ENCODE results near the gene KAT7. TPM values are rescaled to one million over a fixed set of nuclear protein-coding genes. Genes with fewer than 3 reads are reported as not detected.
A peak's percentile ranks its signal among the peaks of the same experiment; 100 is the strongest.

Gene KAT7
- total RNA-seq, 2 experiments from 2014 or later = 178 to 187 TPM

DNA sequence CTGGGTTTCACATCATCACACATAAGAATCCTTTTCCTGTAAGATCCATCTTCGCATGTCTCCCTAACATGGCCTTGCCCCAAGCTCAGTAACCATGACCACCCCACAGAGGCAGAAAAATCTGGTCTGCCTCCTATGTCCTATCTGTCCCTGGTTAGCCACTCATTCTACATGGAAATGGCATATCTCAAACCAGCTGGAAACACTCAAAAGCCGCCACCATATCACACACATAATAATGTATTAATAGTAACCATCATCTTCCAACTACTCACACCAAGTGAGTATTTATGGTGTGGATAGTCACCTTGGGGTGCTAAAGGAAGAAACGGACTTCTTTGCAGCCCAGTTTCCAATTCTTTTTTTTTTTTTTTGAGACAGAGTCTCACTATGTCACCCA lies 36.0 kb upstream of the KAT7 start:
- Mint-ChIP-seq H3K27ac (peak overlapping the region; percentile 72), H3K9me3 (no peaks in the 10 kb centered on the region), H3K27me3 (no peaks in the 10 kb centered on the region), H3K36me3 (ENCODE audit: low read depth) (peaks cover 74% of the 10 kb centered on the region), H3K4me1 (ENCODE audit: low read depth) (peaks cover 84% of the 10 kb centered on the region), H3K4me3 (peak overlapping the region; percentile 39)
- ChIA-PET CTCF (interaction anchor here (0.8 to 1.0 kb wide), 4 partner anchors 10 to 183 kb away, joined by 3 to 4 read pairs (median 4); partner anchors contain the start of gene SLC35B1), POLR2A (interaction anchor here (0.9 to 6.9 kb wide), 3 partner anchors 8 to 44 kb away, joined by 6 to 218 read pairs (median 11); partner anchors contain the start of genes FAM117A and SLC35B1)
- TF ChIP-seq, protein P1, sequence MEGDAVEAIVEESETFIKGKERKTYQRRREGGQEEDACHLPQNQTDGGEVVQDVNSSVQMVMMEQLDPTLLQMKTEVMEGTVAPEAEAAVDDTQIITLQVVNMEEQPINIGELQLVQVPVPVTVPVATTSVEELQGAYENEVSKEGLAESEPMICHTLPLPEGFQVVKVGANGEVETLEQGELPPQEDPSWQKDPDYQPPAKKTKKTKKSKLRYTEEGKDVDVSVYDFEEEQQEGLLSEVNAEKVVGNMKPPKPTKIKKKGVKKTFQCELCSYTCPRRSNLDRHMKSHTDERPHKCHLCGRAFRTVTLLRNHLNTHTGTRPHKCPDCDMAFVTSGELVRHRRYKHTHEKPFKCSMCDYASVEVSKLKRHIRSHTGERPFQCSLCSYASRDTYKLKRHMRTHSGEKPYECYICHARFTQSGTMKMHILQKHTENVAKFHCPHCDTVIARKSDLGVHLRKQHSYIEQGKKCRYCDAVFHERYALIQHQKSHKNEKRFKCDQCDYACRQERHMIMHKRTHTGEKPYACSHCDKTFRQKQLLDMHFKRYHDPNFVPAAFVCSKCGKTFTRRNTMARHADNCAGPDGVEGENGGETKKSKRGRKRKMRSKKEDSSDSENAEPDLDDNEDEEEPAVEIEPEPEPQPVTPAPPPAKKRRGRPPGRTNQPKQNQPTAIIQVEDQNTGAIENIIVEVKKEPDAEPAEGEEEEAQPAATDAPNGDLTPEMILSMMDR (IDR thresholded peaks at IDR 0.05) = no peak
- intact Hi-C loops (cut with DNase I, micrococcal nuclease) = no loop called here
- Histone ChIP-seq H3K27me3 (ENCODE audit: control insufficient read depth in 1 of 2, insufficient read depth in 2 of 2, low read length in 2 of 2) (no peaks in the 10 kb centered on the region), H3K4me3 (ENCODE audit: low read length) (no peak overlapping the region), H3K9me3 (ENCODE audit: control insufficient read depth in 1 of 2, insufficient read depth in 1 of 2, low read length in 2 of 2) (no peaks in the 10 kb centered on the region), H3K4me1 (ENCODE audit: insufficient read depth, low read length) (peaks cover 92% of the 10 kb centered on the region), H3K36me3 (ENCODE audit: insufficient read depth, low read length) (peaks cover 31% of the 10 kb centered on the region), H3K27ac (ENCODE audit: low read depth in 1 of 2, low read length in 2 of 2) (peak overlapping the region in 1 of 2 donors; percentile 46)
- ATAC-seq (ENCODE audit: poor library complexity) = no peak
- no peak for DNase-seq

DNA sequence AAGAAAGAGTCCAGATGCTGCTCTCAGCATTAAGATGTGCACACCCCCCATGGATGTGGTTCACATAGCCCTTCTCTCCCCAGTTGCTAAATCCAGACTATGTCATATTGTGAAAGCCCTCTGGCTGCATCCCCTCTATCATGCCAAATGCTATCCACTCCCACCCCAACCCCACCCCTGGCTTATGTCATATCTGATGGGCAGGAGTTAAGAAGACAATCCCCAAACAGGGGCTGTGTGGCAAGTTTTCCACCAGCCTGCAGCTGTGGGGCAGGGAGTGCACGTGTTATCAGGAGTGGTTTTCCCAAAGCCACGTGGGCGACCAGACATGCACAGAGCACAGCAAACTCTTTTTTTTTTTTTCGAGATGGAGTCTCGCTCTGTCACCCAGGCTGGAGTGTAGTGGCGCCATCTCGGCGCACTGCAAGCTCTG lies 34.5 kb upstream of the KAT7 start:
- Histone ChIP-seq H3K27me3 (ENCODE audit: control insufficient read depth in 1 of 2, insufficient read depth in 2 of 2, low read length in 2 of 2) (no peaks in the 10 kb centered on the region), H3K27ac (ENCODE audit: low read depth in 1 of 2, low read length in 2 of 2) (peak overlapping the region in 1 of 2 donors; percentile 2), H3K36me3 (ENCODE audit: insufficient read depth, low read length) (peaks cover 42% of the 10 kb centered on the region), H3K4me3 (ENCODE audit: low read length) (no peak overlapping the region), H3K9me3 (ENCODE audit: control insufficient read depth in 1 of 2, insufficient read depth in 1 of 2, low read length in 2 of 2) (no peaks in the 10 kb centered on the region), H3K4me1 (ENCODE audit: insufficient read depth, low read length) (peaks cover 88% of the 10 kb centered on the region)
- ChIA-PET POLR2A (interaction anchor here (0.8 to 4.4 kb wide), 3 partner anchors 10 to 14 kb away, joined by 3 to 34 read pairs (median 11); no protein-coding TSS in a partner anchor), CTCF (no interaction called here)
- H3K4me1 Mint-ChIP-seq (ENCODE audit: low read depth) = peaks cover 81% of the 10 kb centered on the region
- DNase-seq (no peak), ATAC-seq (ENCODE audit: poor library complexity) (no peak)
- H3K4me3 Mint-ChIP-seq = no peak overlapping the region
- no peaks in the 10 kb centered on the region for H3K9me3 Mint-ChIP-seq
- peak overlapping the region; percentile 72 for H3K27ac Mint-ChIP-seq
- no peaks in the 10 kb centered on the region for H3K27me3 Mint-ChIP-seq
- H3K36me3 Mint-ChIP-seq (ENCODE audit: low read depth) = peaks cover 75% of the 10 kb centered on the region
- intact Hi-C loops (cut with DNase I, micrococcal nuclease) = no loop called here
- TF ChIP-seq, protein P1 (IDR thresholded peaks at IDR 0.05) = no peak

DNA sequence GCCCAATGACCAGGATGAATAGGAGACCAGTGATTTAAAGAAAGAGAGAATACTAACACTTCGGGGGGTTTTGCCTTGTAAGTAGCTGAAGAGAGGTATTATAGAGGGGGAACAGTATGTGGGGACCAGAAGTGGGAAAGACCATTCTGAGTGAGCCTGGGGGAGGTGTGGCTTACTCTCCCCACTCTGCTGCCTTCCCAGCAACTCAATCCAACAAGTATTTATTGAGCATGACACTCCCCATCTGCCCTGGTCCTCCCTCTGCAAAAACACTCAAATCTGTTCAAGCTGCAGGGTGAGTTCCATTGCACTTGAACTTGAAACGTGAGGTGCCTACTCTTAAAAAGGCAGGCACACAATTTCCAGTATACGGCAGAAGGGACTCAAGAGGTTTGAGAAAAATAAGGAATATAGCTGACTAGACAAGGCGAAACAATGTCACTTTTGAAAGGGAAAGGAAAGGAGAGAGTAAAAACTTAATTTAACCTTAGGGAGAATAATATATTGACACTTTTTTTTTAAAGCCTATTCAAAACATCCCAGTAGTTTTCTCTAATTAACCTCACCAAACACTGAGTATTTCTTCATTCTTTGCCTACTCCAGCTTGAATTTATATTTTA lies 32.7 kb upstream of the KAT7 start:
- Histone ChIP-seq H3K4me3 (ENCODE audit: low read length) (no peak overlapping the region), H3K4me1 (ENCODE audit: insufficient read depth, low read length) (peaks cover 85% of the 10 kb centered on the region), H3K27ac (ENCODE audit: low read depth in 1 of 2, low read length in 2 of 2) (peak overlapping the region in 1 of 2 donors; percentile 38), H3K27me3 (ENCODE audit: control insufficient read depth in 1 of 2, insufficient read depth in 2 of 2, low read length in 2 of 2) (no peaks in the 10 kb centered on the region), H3K9me3 (ENCODE audit: control insufficient read depth in 1 of 2, insufficient read depth in 1 of 2, low read length in 2 of 2) (no peaks in the 10 kb centered on the region), H3K36me3 (ENCODE audit: insufficient read depth, low read length) (peaks cover 49% of the 10 kb centered on the region)
- Mint-ChIP-seq H3K9me3 (no peaks in the 10 kb centered on the region), H3K4me3 (no peak overlapping the region), H3K4me1 (ENCODE audit: low read depth) (peaks cover 82% of the 10 kb centered on the region), H3K27me3 (no peaks in the 10 kb centered on the region), H3K27ac (peak overlapping the region; percentile 72), H3K36me3 (ENCODE audit: low read depth) (peaks cover 77% of the 10 kb centered on the region)
- CTCF ChIA-PET = interaction anchor here (0.9 to 1.7 kb wide), 3 partner anchors 21 to 186 kb away, joined by 3 to 5 read pairs (median 3); no protein-coding TSS in a partner anchor
- TF ChIP-seq, protein P1 (IDR thresholded peaks at IDR 0.05) = no peak
- DNase-seq = no peak
- intact Hi-C loops (cut with DNase I, micrococcal nuclease) = no loop called here
- POLR2A ChIA-PET = interaction anchor here (0.9 to 9.5 kb wide), 4 partner anchors 6 to 47 kb away, joined by 3 to 218 read pairs (median 19); partner anchors contain the start of gene FAM117A
- no peak for ATAC-seq (ENCODE audit: poor library complexity)

Data from CD4-positive, alpha-beta T cell (primary cell).